Measurements from ENCODE around the gene SYT3.

DNA sequence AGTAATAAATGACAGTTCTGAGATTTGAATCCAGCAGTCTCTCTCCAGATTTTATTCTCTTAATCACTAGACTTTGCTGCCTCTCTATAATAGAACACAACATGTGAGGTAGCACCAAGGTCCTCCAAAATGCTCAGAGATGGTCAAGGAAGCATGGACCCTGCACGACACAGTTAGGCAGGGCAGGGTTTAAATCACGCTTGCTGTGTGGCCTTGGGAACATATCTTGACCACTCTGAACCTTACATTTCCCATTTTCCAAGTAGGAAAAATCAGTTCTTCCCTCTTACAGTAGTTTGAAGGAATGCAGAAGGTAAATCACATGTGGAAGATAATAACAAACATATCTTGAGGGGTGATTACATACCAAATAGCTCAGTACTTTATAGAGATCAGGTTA is 6.3 kb downstream of the SYT3 start:
- TF ChIP-seq POLR2AphosphoS5 (IDR thresholded peaks at IDR 0.05; ENCODE audit: low read depth, low read length) = no peak
- no peak for TF ChIP-seq POLR2A (IDR thresholded peaks at IDR 0.05; ENCODE audit: control extremely low read depth in 1 of 2, low read depth in 2 of 2, low read length in 2 of 2)
- no peak for TF ChIP-seq CHD2 (IDR thresholded peaks at IDR 0.05; ENCODE audit: low read length)
- TF ChIP-seq, protein P1, sequence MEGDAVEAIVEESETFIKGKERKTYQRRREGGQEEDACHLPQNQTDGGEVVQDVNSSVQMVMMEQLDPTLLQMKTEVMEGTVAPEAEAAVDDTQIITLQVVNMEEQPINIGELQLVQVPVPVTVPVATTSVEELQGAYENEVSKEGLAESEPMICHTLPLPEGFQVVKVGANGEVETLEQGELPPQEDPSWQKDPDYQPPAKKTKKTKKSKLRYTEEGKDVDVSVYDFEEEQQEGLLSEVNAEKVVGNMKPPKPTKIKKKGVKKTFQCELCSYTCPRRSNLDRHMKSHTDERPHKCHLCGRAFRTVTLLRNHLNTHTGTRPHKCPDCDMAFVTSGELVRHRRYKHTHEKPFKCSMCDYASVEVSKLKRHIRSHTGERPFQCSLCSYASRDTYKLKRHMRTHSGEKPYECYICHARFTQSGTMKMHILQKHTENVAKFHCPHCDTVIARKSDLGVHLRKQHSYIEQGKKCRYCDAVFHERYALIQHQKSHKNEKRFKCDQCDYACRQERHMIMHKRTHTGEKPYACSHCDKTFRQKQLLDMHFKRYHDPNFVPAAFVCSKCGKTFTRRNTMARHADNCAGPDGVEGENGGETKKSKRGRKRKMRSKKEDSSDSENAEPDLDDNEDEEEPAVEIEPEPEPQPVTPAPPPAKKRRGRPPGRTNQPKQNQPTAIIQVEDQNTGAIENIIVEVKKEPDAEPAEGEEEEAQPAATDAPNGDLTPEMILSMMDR (IDR thresholded peaks at IDR 0.05; ENCODE audit: control extremely low read depth in 1 of 3, insufficient read depth in 1 of 3, low read depth in 1 of 3, low read length in 3 of 3) = no peak
- no peak for TF ChIP-seq SP1 (IDR thresholded peaks at IDR 0.05; ENCODE audit: low read depth, low read length)
- no peak for TF ChIP-seq HDAC6 (IDR thresholded peaks at IDR 0.05; ENCODE audit: low read depth, low read length)
- no peak for TF ChIP-seq RNF2 (IDR thresholded peaks at IDR 0.05; ENCODE audit: borderline replicate concordance, low read depth, low read length, missing control alignments, poor library complexity, severe bottlenecking)

Measured in H1 (cell line).